Fibroblast of villous mesenchyme (primary cell): ENCODE measurements around the gene PIAS2. TPM values are rescaled to one million over a fixed set of nuclear protein-coding genes. Genes with fewer than 3 reads are reported as not detected.

Experiments used
- DNase-seq: peaks from one replicate; pipeline ENCODE4 v3.0.0-alpha.2; 2010; ENCODE audit warnings: low read depth
- H3K4me3 ChIP-seq: 2 replicates; pipeline ENCODE4 v1.5.1; 2011; ENCODE audit warnings: low read depth, mild to moderate bottlenecking, low read length
- total RNA-seq: library from RNA; depleted of rRNA; stranded (reverse); fragments of >200 nt; gene quantifications from 2 replicates; pipeline ENCODE4 v1.2.3, GENCODE V29; 2012
- TF ChIP-seq, protein P1 (sequence below): IDR thresholded peaks from 2 replicates; pipeline ENCODE4 v1.5.1; 2012; ENCODE audit warnings: low read depth, mild to moderate bottlenecking, low read length; ENCODE audit not compliant: insufficient read depth

PIAS2 gene
- total RNA-seq, 1 donor: 32.0 TPM

- H3K4me3 ChIP-seq: no peak overlapping the region
- TF ChIP-seq, protein P1, sequence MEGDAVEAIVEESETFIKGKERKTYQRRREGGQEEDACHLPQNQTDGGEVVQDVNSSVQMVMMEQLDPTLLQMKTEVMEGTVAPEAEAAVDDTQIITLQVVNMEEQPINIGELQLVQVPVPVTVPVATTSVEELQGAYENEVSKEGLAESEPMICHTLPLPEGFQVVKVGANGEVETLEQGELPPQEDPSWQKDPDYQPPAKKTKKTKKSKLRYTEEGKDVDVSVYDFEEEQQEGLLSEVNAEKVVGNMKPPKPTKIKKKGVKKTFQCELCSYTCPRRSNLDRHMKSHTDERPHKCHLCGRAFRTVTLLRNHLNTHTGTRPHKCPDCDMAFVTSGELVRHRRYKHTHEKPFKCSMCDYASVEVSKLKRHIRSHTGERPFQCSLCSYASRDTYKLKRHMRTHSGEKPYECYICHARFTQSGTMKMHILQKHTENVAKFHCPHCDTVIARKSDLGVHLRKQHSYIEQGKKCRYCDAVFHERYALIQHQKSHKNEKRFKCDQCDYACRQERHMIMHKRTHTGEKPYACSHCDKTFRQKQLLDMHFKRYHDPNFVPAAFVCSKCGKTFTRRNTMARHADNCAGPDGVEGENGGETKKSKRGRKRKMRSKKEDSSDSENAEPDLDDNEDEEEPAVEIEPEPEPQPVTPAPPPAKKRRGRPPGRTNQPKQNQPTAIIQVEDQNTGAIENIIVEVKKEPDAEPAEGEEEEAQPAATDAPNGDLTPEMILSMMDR: no peak
- no peak for DNase-seq
Observed at GRCh38 chr18:46831434-46831833, 85.9 kb downstream of the PIAS2 start.

- DNase-seq: no peak
- TF ChIP-seq, protein P1: no peak
Observed at GRCh38 chr18:46830633-46831032, 86.7 kb downstream of the PIAS2 start.

DNA sequence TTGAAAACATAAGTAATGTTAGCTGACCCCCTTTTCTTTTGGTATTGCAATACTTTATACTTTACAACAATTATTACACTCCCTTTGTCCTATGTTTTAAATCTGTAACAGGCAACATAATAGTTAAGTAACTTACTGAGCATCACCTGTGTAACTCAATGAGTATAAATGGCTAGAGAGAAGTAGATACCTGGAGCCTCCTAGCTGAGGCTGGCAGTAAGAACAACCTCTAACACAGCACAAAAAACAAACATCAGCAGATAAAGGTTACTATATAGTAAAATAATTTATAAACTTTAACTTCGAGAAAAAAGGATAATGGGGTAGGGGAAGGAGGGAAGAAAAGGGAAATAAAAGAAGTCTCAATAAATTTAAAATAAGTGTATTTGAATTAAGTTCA lies 87.4 kb downstream of the PIAS2 start:
- TF ChIP-seq, protein P1: no peak
- H3K4me3 ChIP-seq: no peak overlapping the region
- DNase-seq: no peak

More at GRCh38 chr18:46830633-46831032, 86.7 kb downstream of the PIAS2 start:
- H3K4me3 ChIP-seq: no peak overlapping the region

DNA sequence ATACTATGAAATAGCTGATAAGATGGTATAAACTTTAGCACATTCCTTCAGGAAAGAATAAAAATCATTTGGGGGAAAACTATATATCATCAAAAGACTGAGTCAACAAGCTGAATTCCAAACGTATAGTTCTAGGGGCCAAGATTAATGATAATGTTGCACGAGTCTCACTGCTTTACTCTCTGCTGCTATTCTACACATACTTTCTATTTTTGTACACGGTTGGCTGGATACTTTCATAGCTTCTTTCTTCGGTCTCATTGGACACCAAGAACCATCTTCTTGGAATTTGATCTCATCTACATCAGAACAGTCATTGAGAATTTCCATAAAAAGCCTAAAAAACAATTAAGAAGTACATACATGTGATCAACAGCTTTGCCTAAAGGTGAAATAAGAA lies 87.8 kb downstream of the PIAS2 start:
- no peak for DNase-seq
- no peak overlapping the region for H3K4me3 ChIP-seq
- TF ChIP-seq, protein P1: no peak

DNA sequence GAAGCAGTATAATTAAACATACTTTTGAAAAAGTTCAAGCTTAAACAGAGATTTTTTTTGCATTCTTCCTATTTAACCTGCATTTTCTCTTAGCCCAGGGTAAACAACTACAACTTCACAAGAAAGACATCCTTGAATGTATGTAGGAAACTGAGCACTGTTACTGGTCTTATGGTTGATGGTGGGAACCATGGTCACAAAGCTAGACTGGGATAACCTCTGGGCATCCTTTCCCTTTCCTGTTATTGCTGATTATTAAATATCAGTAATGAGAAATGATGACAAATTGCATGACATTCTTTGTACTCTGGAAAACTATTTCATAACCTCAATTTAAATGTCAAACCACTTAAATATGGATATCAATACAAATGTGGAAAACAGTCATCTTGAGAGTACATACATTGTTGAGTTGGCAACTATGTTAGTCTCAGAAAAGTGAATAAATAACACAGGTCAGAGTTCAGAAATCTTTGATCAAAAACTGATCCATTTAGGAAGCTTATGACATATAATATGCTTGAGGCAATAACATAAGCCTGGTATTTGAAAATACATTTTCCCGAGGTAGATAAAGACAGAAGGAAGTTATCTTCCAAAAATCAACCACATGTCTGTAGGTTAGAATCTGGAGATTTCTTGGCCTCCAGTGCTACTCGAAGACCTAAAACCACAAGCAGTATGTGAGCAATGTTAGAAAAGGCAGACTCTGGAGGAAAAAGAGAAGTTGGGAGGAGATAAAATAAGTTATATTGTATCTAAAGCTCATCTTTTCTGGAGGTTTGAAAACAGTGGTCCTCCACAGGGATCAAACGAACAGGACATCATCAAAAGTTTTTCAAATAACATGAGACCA lies 95.2 kb downstream of the PIAS2 start:
- DNase-seq: no peak
- no peak overlapping the region for H3K4me3 ChIP-seq
- TF ChIP-seq, protein P1: no peak

GRCh38 chr18:46820863-46821262 lies 96.4 kb downstream of the PIAS2 start:
- DNase-seq: no peak
- H3K4me3 ChIP-seq: no peak overlapping the region
- TF ChIP-seq, protein P1: no peak
